Measurements from ENCODE around the gene PDGFRB. TPM values are rescaled to one million over a fixed set of nuclear protein-coding genes. Genes with fewer than 3 reads are reported as not detected.

The PDGFRB gene
- total RNA-seq, 1 donor from 2014 or later: 74.8 TPM

DNA sequence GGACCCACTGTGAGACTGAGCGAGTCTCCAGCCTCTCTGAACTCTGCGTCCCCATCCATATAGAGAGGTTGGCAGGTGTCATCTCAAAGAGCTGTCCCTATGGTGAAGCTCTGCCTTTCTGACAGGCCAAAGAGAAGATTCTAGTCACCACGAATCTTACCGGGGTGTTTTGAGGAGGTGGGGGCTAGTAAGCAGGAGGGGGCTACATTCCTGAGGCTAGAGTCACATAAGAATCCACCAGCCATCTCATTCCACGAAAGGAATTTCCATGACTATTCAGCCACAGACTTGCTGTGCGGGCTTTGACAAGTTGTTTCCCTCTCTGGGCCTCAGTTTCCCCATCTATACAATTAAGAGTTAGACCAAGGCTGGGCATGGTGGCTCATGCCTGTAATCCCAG lies 16.3 kb downstream of the PDGFRB start:
- Mint-ChIP-seq H3K36me3 (peaks cover 3% of the 10 kb centered on the region), H3K27me3 (no peaks in the 10 kb centered on the region), H3K27ac (peak overlapping the region; percentile 82), H3K4me3 (no peak overlapping the region), H3K9me3 (no peaks in the 10 kb centered on the region), H3K4me1 (ENCODE audit: unreplicated experiment) (peaks cover 74% of the 10 kb centered on the region)
- DNase-seq (ENCODE audit: extremely low spot score, unreplicated experiment): no peak
- TF ChIP-seq CTCF (conservative IDR thresholded peaks at IDR 0.05): no peak

- TF ChIP-seq CTCF (conservative IDR thresholded peaks at IDR 0.05): no peak
- H3K9me3 Mint-ChIP-seq: no peaks in the 10 kb centered on the region
- no peak for DNase-seq (ENCODE audit: extremely low spot score, unreplicated experiment)
- H3K27me3 Mint-ChIP-seq: peaks cover 5% of the 10 kb centered on the region
- peak overlapping the region; percentile 82 for H3K27ac Mint-ChIP-seq
- H3K4me1 Mint-ChIP-seq (ENCODE audit: unreplicated experiment): peaks cover 74% of the 10 kb centered on the region
- H3K4me3 Mint-ChIP-seq: peak overlapping the region; percentile 69
- H3K36me3 Mint-ChIP-seq: peaks cover 3% of the 10 kb centered on the region
Observed at GRCh38 chr5:150138551-150139265, 16.9 kb downstream of the PDGFRB start.

DNA sequence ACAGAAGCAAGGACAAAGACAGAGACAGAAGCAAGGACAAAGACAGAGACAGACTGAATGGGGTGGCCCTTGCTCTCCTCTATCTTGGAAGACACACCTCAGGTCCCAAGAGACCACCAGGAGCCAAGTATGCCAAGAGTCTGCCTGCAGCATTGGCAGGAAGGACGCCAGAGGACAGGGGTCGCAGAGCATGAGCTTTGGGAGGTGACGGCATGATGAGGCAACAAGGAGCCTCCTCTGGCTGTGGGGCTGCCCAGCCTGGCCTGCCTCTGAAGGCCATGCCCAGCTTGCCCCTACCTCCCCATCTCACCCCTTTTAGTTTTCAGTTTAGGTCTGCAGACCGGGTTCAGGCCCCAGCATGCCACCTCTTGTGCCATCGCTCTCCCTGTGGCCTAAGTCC lies 17.6 kb downstream of the PDGFRB start:
- peak overlapping the region; percentile 69 for H3K4me3 Mint-ChIP-seq
- no peak for TF ChIP-seq CTCF (conservative IDR thresholded peaks at IDR 0.05)
- H3K27ac Mint-ChIP-seq: peak overlapping the region; percentile 82
- peaks cover 67% of the 10 kb centered on the region for H3K4me1 Mint-ChIP-seq (ENCODE audit: unreplicated experiment)
- H3K27me3 Mint-ChIP-seq: peaks cover 6% of the 10 kb centered on the region
- H3K36me3 Mint-ChIP-seq: peaks cover 3% of the 10 kb centered on the region
- no peak for DNase-seq (ENCODE audit: extremely low spot score, unreplicated experiment)
- H3K9me3 Mint-ChIP-seq: no peaks in the 10 kb centered on the region

- H3K27me3 Mint-ChIP-seq: peaks cover 6% of the 10 kb centered on the region
- DNase-seq (ENCODE audit: extremely low spot score, unreplicated experiment): no peak
- H3K9me3 Mint-ChIP-seq: no peaks in the 10 kb centered on the region
- H3K27ac Mint-ChIP-seq: peak overlapping the region; percentile 50
- peak overlapping the region; percentile 28 for H3K4me3 Mint-ChIP-seq
- H3K36me3 Mint-ChIP-seq: peaks cover 2% of the 10 kb centered on the region
- no peak for TF ChIP-seq CTCF (conservative IDR thresholded peaks at IDR 0.05)
- peaks cover 63% of the 10 kb centered on the region for H3K4me1 Mint-ChIP-seq (ENCODE audit: unreplicated experiment)
Observed at GRCh38 chr5:150137168-150137957, 18.3 kb downstream of the PDGFRB start.

GRCh38 chr5:150136305-150137167 lies 19.1 kb downstream of the PDGFRB start:
- DNase-seq (ENCODE audit: extremely low spot score, unreplicated experiment): no peak
- Mint-ChIP-seq H3K4me1 (ENCODE audit: unreplicated experiment) (peaks cover 59% of the 10 kb centered on the region), H3K27ac (no peak overlapping the region), H3K27me3 (peaks cover 6% of the 10 kb centered on the region), H3K4me3 (no peak overlapping the region), H3K9me3 (no peaks in the 10 kb centered on the region), H3K36me3 (peaks cover 3% of the 10 kb centered on the region)
- TF ChIP-seq CTCF (conservative IDR thresholded peaks at IDR 0.05): no peak

Data from type B pancreatic cell (in vitro differentiated cells).